Fibroblast of gingiva (primary cell): ENCODE data around the gene GOSR1.
"Not testable (repeated sequence)": the region's sequence is repeated elsewhere in the genome, so short reads cannot be mapped to it uniquely, and the experiment has no call there.

Source experiments
- DNase-seq: peaks from one replicate; pipeline ENCODE4 v3.0.0-alpha.2; 2011; ENCODE audit warnings: low read depth

The GOSR1 gene

DNA sequence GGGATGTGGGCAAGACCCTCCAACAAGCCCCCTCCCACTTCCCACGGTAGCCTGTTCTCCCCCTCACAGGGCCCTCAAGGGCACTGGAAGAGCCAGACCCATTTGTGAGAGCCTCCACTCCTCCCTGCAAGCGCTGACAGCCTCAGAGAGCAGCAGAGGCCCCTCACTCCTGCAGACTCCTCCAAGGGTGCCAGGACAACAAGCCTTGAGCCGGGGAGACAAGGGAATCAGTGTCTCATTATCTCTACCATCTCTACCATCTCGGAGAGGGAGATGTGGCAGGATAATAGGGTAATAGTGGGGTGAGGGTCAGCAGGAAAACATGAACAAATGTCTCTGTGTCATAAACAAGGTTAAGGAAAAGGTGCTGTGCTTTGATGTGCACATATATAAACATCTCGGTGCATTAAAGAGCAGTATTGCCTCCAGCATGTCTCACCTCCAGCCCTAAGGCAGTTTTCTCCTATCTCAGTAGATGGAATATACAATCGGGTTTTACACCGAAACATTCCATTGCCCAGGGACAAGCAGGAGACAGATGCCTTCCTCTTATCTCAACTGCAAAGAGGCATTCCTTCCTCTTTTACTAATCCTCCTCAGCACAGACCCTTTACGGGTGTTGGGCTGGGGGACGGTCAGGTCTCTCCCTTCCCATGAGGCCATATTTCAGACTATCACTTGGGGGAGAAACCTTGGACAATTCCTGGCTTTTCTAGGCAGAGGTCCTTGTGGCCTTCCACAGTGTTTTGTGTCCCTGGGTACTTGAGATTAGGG is 86.1 kb downstream of the GOSR1 start:
- not testable (repeated sequence) for DNase-seq

DNA sequence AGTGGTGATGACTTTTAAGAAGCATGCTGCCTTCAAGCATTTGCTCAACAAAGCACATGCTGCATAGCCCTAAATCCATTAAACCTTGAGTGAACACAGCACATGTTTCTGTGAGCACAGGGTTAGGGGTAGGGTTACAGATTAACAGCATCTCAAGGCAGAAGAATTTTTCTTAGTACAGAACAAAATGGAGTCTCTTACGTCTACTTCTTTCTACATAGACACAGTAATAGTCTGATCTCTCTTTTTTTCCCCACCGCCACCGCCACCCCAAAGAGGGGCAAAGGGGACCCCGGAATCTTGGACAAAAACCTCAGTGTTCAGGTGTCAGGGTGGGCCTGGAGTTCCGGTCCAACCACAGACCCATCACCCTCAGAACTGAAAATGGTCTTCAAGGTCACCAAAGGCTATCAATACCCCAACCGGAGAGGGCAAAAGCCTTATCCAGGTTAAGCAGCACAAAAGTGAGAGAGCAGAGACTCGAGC is 86.7 kb downstream of the GOSR1 start:
- not testable (repeated sequence) for DNase-seq

DNA sequence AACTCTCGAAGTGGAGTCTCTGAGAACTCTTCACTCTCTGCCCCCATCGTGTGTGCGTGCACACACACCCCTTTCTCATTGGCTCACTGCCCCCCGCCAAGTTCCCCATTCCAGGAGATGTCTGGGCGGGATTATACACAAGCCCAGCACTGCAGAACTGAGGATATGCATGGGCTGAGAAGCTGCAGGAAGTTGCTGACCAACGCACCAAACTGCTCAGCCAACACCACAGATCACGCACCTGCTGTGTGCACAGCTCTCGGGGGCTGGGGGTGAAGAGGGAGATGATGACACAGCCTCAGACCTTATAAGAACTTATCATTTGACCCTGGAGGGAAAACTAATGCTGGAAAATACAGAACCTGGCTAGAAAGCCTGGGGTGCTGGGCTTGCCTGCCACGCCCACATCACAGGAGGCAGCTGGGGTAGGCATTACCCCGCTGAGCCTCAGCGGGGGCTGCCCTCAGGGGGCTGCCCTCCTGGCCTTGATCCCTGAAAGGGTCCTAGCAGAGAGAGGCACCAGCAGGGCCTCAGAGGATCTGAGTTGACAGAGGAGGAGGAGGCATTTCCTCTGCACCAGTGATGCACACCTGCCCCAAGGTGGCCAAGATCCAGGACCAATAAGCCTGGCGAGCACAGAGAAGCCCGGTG is 87.3 kb downstream of the GOSR1 start:
- not testable (repeated sequence) for DNase-seq

DNA sequence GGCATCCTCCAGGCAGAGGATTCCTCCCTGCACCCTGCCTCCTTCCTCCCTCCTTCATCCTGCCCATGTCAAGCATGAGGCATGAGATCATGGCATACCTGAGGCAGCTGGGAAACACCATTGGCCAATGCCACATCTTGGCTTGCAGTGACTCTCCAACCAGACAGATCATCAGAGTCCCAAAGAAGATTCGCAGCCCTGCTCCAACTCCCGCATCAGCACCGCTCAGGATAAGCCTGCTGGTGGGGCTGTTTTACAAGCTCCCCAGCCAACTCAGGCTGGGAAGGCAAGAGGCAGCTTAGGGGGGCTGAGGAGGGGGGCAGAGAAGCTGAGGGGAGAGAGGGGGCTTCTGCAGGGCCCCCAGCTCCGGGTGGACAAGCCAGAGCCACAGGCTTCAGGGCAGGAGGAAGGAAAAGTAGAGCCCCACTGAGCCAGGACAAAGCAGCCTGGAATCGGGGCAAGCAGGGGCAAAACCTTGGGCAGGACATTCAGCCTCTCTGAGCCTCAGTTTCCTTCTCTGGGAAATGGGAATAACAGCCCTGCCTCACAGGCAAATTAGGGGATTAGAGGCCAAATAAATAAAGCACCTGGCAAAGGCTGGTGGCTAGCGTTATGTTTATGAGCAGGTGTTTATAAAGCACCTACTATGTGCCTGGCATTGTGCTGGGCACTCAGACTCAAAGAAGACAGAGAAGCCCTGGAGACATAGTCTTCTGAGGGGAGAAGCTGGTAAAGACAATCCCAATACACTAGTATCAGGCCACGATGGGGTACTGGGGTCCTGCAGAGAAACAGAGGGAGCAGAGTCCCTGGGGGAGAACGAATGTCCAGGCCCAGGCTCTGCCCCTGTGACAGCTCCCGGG is 88.1 kb downstream of the GOSR1 start:
- no peak for DNase-seq

DNA sequence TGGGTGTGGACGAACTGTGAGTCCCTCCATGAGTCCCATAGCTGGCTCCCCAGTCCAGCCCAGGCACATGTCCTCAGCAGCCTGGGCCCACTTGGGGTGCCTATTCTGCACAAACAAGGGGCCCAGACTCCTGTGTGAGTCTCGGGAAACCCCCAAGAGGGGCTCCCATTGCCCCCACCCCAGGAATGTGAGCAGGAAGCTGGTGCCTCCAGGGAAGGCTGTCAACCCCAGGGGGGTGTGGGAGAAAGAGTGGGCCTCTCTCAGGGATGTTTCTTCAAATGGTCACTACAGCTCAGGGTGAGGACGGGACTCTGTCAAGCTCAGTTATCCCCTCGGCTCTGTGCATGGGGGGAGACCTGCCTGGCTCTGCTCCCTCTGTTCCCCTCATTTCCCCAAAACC is 88.9 kb downstream of the GOSR1 start:
- DNase-seq: not testable (repeated sequence)

DNA sequence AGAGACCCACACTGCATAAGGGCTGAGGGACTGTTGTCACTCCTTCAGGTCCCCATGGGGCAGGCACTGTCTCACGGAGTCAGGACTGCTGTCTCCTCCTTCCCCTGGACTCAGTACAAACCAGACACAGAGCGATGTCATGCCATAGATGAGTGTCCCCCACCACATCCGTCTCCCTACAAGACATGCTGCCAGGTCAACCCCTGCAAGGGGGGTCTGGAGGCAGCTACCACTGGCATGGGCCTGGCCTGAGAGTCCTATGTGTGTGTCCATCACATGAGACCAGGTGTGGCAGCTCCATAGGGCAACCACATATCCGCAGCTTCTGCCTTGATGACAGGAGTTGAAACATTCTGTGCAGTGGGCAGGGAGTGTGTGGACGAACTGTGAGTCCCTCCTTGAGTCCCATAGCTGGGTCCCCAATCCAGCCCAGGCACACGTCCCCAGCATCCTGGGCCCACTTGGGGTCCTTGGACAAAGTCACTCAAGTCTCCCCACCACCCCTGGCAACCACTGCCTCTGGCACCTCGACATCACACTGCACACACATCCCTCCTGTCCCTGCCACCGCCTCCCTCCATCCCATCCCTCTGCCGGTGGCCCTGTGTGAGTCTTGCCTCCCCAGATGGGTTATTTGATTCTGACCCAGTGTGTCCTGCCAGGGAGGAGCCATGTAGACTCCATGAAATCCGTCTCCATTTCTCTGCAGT is 89.5 kb downstream of the GOSR1 start:
- not testable (repeated sequence) for DNase-seq

DNA sequence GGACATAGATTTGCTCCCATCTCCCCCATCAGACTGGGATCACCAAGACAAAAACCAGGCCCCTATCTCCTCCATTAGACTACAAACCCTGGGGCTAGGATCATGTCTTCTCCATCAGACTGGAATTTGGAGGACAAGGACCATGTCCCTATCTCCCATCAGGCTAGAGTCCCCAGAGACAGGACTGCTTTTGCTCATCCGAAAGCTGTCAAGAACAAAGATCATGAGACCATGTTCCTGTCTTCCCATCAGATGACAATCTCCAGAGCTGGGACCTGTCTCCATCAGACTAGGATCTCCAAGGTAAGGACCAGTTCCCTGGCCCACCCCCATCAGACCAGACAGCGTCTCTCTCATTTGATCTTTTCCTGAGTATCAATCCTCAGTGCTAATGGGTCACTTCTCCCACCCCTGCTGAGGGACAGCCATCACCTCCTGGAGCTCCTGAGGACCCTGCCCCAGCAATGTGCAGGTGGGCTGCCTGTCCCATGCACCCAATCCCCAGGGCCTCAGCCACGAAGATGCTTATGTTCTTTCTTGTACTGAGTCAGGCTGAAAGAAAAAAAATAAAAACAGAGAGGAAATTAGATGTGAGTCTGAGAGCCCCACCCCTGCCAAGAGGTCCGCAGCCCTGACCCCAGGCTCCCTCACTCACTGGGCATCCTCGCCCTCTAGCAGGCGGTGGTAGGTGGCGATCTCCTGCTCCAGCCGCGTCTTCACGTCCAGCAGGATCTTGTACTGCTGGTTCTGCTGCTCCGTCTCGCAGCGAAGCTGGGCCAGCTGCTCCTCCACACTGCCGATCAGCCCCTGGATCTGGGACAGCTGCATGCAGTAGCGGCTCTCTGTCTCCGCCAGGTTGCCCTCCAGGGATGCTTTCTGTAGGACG is 90.3 kb downstream of the GOSR1 start:
- DNase-seq: no peak

DNA sequence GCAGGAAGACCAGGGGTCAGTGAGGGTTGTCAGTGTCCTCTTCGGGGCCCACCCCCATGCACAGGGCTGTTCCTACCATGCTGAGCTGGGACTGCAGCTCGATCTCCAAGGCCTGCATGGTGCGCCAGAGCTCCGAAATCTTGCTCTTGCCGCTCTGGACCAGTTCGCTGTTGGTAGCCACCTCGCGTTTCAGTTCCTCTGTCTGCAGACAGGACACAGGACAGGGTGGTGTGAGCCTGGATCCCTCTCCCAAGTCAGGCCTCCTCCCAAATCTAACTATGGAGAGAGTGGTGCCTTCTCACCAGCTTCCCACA is 90.9 kb downstream of the GOSR1 start:
- DNase-seq: no peak

DNA sequence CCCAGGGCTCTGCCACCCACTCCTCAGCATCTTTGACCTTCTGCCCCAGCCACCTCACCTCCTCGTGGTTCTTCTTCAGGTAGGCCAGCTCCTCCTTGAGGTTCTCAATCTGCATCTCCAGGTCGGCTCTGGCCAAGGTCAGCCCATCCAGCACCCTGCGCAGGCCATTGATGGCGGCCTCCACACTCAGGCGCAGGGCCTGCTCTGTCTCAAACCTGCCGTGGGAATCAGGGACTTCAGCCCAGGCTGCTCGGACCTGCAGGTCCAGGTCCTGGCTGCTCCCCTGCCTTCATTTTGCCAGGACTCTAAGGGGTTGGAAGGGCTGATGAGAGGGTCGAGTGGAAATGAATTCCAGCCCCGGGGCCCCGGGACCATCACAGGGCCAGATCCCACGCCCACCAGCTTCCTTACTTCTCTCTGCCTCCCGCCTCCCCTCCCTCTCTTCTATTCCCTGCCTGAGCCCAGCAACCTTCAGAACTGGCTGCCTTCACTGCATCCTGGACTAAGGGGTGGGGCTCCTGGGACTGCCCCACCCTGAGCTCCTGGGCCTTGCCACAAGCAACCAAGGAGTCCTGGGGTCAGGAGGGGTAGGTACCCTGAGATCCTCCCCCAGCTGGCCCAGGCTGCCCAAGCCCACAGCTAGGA is 92.4 kb downstream of the GOSR1 start:
- not testable (repeated sequence) for DNase-seq

DNA sequence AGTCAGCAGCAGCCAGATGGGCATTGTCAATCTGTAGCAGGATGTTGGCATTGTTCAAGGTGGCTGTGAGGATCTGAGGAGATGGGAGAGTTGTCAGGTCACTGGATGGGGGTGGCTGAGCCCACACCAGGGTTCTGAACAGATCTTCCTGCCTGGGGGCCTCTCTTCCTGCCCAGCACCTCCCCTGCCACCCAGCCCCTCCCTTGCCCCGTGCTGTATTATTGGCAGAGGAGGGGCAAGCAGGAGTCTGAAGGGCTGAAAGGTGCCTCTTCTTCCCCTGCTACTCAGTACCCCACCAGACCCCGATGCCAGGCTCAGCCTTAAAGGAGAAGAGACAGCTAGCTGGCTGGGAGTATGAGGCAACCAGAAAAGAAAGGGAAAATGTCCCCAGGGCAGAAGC is 93.0 kb downstream of the GOSR1 start:
- DNase-seq: no peak

DNA sequence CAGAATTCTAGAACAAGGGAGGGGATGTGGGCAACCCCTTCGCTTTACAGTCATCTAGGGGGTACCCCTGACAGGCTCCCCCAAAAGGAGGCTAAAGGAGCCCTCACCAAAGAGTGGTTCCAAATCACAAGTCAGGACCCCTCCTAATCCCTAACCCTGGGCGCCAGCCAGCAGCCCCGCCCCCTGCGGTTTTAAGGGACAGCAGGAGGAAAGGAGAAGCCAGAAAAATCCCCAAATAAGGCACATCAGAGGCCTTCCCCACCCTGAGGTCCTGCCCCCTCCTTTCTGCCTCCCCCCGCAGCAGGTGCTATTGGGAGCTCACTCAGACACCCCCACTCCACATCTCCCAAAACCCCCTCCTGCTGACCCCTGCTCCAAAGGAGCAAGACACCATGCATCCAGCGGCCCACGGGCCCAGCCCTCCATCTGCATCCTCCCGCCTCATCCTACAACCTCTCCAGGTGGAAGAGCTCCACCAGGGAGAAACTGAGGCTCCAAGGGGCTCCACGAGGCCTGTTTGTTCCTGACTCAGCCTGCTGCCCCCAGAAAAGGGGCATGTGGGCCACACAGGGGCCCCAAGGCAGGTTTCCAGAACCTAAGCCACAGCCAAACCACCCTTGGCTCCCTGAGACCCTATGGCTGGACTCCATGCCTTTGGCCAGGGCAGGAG is 93.5 kb downstream of the GOSR1 start:
- DNase-seq: no peak

DNA sequence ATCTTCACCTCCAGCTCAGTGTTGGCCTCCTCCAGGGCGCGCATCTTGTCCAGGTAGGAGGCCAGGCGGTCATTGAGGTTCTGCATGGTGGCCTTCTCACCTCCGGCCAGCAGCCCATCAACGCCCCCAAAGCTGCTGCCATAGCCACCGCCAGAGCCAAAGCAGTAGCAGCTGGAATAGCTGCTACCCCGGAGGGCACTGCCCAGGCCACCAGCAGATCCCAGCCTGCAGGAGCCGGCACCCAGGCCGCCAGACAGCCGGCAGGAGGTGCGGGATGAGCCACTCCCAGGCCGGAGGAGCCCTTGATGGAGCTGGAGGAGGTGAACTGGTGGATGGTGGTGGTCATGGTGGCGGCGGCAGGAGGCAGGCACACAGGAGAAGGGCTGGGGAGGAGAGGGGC is 94.2 kb downstream of the GOSR1 start:
- DNase-seq: not testable (repeated sequence)

DNA sequence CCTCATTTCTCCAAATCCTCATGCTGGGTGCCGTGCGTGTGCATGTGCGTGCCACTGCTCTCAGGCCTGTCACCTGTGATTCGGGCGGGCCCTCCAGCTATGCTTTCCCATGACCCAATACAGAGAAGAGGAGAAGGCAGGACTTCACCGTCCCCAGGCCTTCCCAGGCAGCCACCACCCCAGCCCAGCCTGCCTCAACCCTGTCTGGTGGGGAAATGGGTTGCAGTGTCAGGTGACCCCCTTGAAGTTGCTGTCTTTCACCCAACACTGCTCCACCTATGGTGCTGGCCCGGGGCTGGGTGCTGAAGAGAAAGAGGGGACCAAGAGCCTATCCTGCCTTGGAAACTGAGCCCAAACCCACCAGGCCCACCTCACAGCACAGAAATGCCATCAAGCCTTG is 94.7 kb downstream of the GOSR1 start:
- no peak for DNase-seq

DNA sequence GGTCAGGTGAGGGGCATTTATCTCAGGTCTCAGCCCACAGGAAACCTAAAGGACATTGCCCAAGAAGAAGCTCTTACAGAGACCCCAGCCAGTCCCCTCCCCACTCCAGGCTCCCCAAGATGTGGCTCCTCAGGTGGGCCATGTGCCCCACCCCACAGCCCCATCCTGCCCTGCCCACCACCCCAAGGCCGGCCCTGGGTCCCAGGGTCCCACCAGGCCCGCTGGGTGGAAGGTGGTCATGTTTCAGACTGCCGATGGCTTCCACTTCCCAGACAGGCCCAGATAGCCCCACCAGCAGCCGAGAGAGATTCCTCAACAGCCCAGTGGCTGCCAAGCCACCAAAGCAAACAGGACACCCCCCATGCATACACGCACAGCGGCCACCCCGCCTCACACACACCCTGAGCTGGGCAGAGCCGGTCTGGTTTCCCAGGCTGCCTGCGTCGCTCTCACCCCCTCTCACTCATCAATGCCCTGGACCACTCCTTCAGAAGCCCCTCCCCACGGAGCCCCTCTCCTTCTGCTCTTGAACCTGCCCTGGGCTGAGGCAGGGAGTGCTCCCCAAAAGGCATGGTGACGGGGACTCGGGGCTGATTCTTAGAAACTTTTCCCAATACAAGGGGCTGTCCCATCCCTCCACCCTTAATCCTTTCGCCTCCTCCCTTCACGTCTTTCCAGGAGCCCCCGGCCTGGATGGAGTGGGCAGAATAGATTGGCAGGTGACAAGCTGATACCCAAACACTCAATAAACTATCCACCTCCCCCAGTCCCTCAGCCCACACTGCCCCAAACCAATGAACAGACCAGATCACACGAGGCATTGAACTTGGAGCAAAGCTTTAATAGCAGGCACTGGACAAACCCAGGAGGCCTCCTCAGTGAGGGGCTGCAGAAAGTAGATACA is 95.7 kb downstream of the GOSR1 start:
- DNase-seq: not testable (repeated sequence)

DNA sequence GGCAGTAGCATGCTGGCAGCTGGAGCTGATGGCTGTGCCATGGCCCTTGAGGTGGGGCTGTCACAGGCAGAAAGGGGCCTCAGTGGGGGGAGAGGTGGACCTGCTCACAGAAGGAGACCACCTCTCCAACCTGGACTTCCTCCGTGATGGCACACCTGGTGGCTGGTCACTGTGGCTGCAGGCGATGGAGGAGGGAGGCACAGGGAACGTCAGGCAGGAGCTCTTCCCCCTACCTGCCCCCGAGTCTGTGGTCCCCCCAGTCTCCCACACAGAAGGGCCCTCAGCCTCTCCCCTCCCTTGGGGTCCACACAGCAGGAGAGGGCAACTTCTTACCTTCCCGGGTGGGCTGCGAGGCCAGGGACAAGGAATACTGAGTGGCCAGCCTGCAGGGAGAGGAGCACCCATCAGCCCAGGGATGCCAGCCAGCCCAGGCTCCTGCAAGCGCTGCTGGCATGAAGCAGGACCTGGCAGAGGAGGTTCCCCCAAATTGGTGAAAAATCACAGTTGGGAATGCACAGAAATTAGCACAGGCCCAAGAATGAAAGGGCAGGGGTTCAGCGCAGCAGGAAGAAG is 96.5 kb downstream of the GOSR1 start:
- DNase-seq: no peak

DNA sequence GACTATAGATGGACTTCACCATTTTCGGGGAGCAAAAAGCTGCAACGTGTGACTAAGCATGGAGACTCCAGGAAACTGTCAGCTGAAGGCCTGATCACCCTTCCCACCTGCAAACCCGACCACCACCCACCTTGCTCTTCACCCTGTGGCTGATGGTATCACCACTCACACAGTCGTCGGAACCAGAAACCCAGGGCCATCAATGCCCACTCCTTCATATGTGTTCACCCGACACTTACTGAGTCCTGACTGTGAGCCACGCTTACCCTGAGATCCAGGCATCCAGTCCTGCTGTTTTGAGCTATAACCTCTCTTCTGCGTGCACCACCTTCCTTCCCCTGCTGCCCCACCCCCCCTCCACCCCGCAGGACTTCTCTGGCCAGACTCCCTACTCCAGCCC is 97.1 kb downstream of the GOSR1 start:
- not testable (repeated sequence) for DNase-seq

DNA sequence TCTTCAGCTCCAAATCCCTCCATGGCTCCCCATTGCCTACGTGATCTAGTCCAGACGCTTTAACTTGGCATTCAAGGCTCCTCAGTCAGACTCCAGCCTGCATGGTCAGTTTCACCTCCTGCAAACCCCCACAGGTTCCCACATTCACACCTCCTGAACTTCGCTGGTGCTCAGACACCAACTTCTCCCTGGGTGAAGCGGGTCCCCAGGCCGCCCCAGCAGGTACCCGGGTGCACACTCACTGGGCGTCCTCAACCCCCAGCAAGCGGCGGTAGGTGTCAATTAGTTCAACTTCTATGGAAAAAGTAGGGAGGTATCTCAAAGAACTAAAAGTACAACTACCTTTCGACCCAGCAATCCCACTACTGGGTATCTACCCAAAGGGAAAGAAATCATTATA is 97.6 kb downstream of the GOSR1 start:
- DNase-seq: not testable (repeated sequence)

DNA sequence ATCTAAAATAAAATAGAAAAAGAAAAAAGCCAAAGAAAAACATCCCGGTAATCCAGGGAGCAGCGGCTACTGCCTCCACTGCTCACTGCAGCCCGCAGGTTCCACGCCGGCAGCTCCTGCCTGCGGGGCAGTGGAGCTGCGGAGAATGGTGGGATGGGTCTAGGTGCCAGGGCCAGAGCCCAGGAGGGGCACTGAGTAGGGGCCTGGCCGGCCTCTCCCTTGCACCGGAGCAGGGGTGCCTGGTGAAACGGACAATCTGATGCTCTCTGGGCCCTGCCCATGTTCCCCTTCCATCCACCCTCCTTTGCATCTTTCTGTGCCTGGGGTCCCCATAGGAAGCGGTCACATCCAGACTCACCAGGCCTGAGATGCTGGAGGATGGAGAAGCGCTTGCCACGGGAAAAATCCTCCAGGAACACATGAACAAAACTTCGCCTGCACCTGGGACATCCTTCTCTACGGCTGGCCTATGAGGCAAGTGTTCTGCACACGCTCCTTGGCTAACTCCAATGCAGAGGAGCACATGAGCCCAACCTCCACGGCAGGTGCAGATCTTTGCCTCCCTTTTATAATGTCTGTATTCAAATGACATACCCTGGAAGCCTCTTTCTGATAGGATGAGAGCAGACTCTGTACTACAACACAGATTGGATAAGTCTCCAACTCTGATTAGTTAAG is 98.6 kb downstream of the GOSR1 start:
- not testable (repeated sequence) for DNase-seq
